Measurements from ENCODE around the gene SLC4A2.

GRCh38 chr7:151035026-151035717 lies 24.2 kb upstream of the SLC4A2 start:
- TF ChIP-seq CTCF (IDR thresholded peaks at IDR 0.05) (no peak), POLR2A (IDR thresholded peaks at IDR 0.05) (no peak)
